Fibroblast of mammary gland (primary cell): Measurements from ENCODE around the gene COX6B2.

Source experiments
- DNase-seq: peaks from one replicate; pipeline ENCODE4 v3.0.0-alpha.2; 2010; ENCODE audit warnings: low read depth
- H3K4me3 ChIP-seq: 2 replicates; pipeline ENCODE4 v1.5.1; 2011; ENCODE audit warnings: low read depth, mild to moderate bottlenecking, low read length, moderate library complexity; ENCODE audit not compliant: control insufficient read depth
- CTCF ChIP-seq: conservative IDR thresholded peaks from 2 replicates; pipeline ENCODE4 v1.5.1; 2011; ENCODE audit warnings: low read depth, low read length, inconsistent platforms; ENCODE audit not compliant: control insufficient read depth, insufficient read depth

The COX6B2 gene

GRCh38 chr19:55385724-55386492, 31.4 kb upstream of the COX6B2 start, which contains the start of gene RPL28:
Gene RPL28 (plus strand): TSS chr19:55385932. CDS start chr19:55386358, 426 bp downstream.
- no peak for TF ChIP-seq CTCF
- peak within 1 kb of the TSS; percentile 99 for H3K4me3 ChIP-seq
- DNase-seq: peak; percentile 97

GRCh38 chr19:55384920-55385723, 30.6 kb upstream of the COX6B2 start:
- TF ChIP-seq CTCF: no peak
- peak overlapping the region; percentile 99 for H3K4me3 ChIP-seq
- DNase-seq: peak; percentile 95

GRCh38 chr19:55384131-55384919, 29.8 kb upstream of the COX6B2 start, which contains the start of gene TMEM238:
Gene TMEM238 (minus strand): TSS chr19:55384292. CDS start chr19:55384259, 33 bp downstream.
- DNase-seq: no peak
- peak within 1 kb of the TSS; percentile 99 for H3K4me3 ChIP-seq
- TF ChIP-seq CTCF: no peak

GRCh38 chr19:55383279-55384130, 29.0 kb upstream of the COX6B2 start:
- H3K4me3 ChIP-seq: peak overlapping the region; percentile 22
- no peak for TF ChIP-seq CTCF
- peak; percentile 64 for DNase-seq

GRCh38 chr19:55382522-55383054, 28.1 kb upstream of the COX6B2 start:
- no peak for DNase-seq
- no peak for TF ChIP-seq CTCF
- no peak overlapping the region for H3K4me3 ChIP-seq
